Kidney epithelial cell (primary cell): ENCODE results near the gene DSCAML1. TPM values are rescaled to one million over a fixed set of nuclear protein-coding genes. Genes with fewer than 3 reads are reported as not detected.

Source experiments
- DNase-seq: peaks from one replicate; pipeline ENCODE4 v3.0.0-alpha.2; 2010; ENCODE audit warnings: low read depth
- H3K27me3 ChIP-seq: 2 replicates; pipeline ENCODE4 v1.6.0; 2011; ENCODE audit warnings: low read length; ENCODE audit not compliant: control insufficient read depth, insufficient read depth
- H3K36me3 ChIP-seq: 2 replicates; pipeline ENCODE4 v1.5.1; 2011; ENCODE audit warnings: low read length; ENCODE audit not compliant: control insufficient read depth, insufficient read depth
- H3K4me3 ChIP-seq: 2 replicates; pipeline ENCODE4 v1.5.1; 2011; ENCODE audit warnings: low read depth, mild to moderate bottlenecking, control low read depth, low read length
- CTCF ChIP-seq: IDR thresholded peaks from 2 replicates; pipeline ENCODE4 v1.5.1; 2011; ENCODE audit warnings: mild to moderate bottlenecking, moderate library complexity, low read length, control low read depth, inconsistent platforms; ENCODE audit not compliant: insufficient read depth, poor library complexity, severe bottlenecking
- total RNA-seq: library from RNA; depleted of rRNA; stranded (reverse); fragments of >200 nt; gene quantifications from 2 replicates; pipeline ENCODE4 v1.2.3, GENCODE V29; 2015

The DSCAML1 gene
- total RNA-seq, 1 donor from 2014 or later, result 3.1 TPM

DNA sequence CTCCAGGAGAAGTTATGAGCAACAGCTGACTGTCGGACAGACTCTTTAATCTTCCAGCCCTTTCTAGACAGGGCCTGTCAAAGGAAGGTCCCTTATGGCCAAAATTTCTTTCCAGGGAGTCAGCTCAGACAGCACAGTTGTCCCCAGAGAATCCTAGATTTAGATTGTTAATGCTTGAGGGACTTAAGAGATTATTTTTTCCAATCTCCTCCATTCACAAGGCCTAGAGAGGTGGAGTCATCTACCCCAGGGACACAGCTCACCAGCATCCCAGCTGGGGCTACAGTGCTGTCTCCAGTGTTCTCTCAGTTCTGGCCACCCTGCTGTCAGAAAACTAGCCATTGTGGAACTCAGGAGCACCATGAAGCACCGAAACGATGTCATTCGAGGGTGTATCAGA, 7.8 kb downstream of the DSCAML1 start:
- DNase-seq, result no peak
- no peak for TF ChIP-seq CTCF
- Histone ChIP-seq H3K27me3 (peaks cover 26% of the 10 kb centered on the region), H3K36me3 (no peaks in the 10 kb centered on the region), H3K4me3 (no peak overlapping the region)

GRCh38 chr11:117786135-117786870, 10.7 kb downstream of the DSCAML1 start:
- Histone ChIP-seq H3K4me3 (no peak overlapping the region), H3K36me3 (no peaks in the 10 kb centered on the region), H3K27me3 (peaks cover 26% of the 10 kb centered on the region)
- DNase-seq, result no peak
- TF ChIP-seq CTCF, result no peak

DNA sequence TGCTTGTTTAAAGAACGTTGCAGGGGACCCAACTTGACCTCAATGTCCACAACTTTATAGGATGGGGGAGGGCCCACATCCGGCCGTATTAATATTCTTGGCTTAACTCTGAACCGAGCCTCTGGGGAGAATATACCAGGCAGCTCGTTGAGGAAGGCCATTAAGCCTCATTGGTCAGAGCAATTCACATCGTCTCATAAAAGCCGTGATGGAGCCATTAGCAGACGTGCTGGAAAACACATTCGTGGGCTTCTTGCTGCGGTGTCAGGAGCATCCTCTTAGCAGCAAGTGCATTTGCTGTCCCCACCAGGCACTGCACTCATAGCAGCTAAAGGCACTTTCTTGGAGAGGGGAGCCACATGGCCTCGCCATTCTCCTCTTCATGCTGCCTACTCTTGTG, 14.9 kb downstream of the DSCAML1 start:
- no peak for TF ChIP-seq CTCF
- no peaks in the 10 kb centered on the region for H3K36me3 ChIP-seq
- H3K27me3 ChIP-seq, result peaks cover 42% of the 10 kb centered on the region
- no peak overlapping the region for H3K4me3 ChIP-seq
- DNase-seq, result no peak

GRCh38 chr11:117781627-117782026, 15.4 kb downstream of the DSCAML1 start:
- no peak for TF ChIP-seq CTCF
- Histone ChIP-seq H3K36me3 (no peaks in the 10 kb centered on the region), H3K27me3 (peaks cover 37% of the 10 kb centered on the region), H3K4me3 (no peak overlapping the region)
- DNase-seq, result no peak

GRCh38 chr11:117780456-117780855, 16.6 kb downstream of the DSCAML1 start:
- Histone ChIP-seq H3K4me3 (no peak overlapping the region), H3K36me3 (no peaks in the 10 kb centered on the region), H3K27me3 (peaks cover 34% of the 10 kb centered on the region)
- DNase-seq, result no peak
- no peak for TF ChIP-seq CTCF

DNA sequence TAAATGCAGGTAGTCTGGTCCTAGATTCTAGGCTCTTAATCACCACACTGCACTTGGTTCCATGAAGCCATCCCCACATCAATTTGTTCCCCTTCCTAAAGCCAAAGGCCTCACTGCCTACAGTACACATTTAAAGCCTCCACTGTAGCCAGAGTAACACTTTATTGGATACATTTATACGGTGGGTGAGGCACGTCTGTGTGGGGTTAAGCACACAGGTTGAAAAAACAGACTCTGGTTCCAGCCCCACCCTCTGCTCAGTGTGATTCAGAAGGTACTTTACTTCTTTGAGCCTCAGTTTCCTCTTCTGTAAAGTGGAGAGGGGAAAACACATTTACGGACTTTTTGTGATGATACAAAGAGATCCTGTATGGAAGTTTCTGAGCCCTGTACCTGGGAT, 22.5 kb downstream of the DSCAML1 start:
- Histone ChIP-seq H3K27me3 (peaks cover 16% of the 10 kb centered on the region), H3K4me3 (no peak overlapping the region), H3K36me3 (no peaks in the 10 kb centered on the region)
- no peak for TF ChIP-seq CTCF
- DNase-seq, result no peak
